Mesodermal cell (in vitro differentiated cells): ENCODE results near the gene IQGAP1.

Experiments
- H3K27ac ChIP-seq: 2 replicates; pipeline ENCODE4 v1.7.0; 2013; ENCODE audit warnings: mild to moderate bottlenecking, low read depth, low read length, moderate library complexity; ENCODE audit not compliant: severe bottlenecking
- H3K36me3 ChIP-seq: 2 replicates; pipeline ENCODE4 v1.7.1; 2013; ENCODE audit warnings: mild to moderate bottlenecking, low read length, moderate library complexity; ENCODE audit not compliant: control insufficient read depth, insufficient read depth
- H3K4me1 ChIP-seq: one replicate; pipeline ENCODE4 v1.7.1; 2013; ENCODE audit warnings: mild to moderate bottlenecking, low read length; ENCODE audit not compliant: insufficient read depth, control insufficient read depth, poor library complexity, severe bottlenecking
- H3K4me3 ChIP-seq: 2 replicates; pipeline ENCODE4 v1.7.0; 2013; ENCODE audit warnings: low read length, control low read depth, mild to moderate bottlenecking; ENCODE audit not compliant: insufficient read depth, poor library complexity, severe bottlenecking; ENCODE audit errors: extremely low read depth
- H3K9me3 ChIP-seq: 2 replicates; pipeline ENCODE4 v1.7.1; 2013; ENCODE audit warnings: mild to moderate bottlenecking, low read length, moderate library complexity; ENCODE audit not compliant: control insufficient read depth
- WGBS, 2 experiments: methylation state at CpG; one replicate each; pipeline ENCODE4 v1.1.5; 2013; ENCODE audit warnings: missing lambda C conversion rate in 2 of 2; ENCODE audit not compliant: insufficient coverage in 2 of 2; 5-methylcytosine and 5-hydroxymethylcytosine counted together

The IQGAP1 gene

DNA sequence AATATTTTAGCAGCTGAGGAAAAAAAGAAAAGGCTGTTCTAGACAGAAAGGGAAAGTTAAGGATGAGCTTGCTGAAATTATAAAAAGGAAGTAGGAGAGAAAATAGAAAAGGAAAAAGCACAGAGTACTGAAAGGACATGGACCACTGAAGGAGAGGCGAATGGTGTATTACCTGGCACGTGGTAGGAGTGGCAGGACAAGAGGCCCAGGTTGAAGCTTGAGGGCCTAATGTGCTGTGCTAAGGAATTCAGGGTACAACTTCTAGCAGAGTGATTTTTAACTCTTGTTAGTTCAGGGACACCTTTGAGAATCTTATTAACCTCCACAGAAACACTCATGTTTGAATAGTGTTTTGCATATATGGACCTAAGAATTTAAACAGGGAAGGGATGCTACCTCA is 81.7 kb downstream of the IQGAP1 start:
- H3K27ac ChIP-seq: no peak overlapping the region
- peaks cover 94% of the 10 kb centered on the region for H3K36me3 ChIP-seq
- 78 to 83% methylated on average over 2 of the region's 2 CpGs for WGBS, 2 experiments
- H3K4me1 ChIP-seq: no peaks in the 10 kb centered on the region
- no peaks in the 10 kb centered on the region for H3K9me3 ChIP-seq
- H3K4me3 ChIP-seq: no peak overlapping the region

DNA sequence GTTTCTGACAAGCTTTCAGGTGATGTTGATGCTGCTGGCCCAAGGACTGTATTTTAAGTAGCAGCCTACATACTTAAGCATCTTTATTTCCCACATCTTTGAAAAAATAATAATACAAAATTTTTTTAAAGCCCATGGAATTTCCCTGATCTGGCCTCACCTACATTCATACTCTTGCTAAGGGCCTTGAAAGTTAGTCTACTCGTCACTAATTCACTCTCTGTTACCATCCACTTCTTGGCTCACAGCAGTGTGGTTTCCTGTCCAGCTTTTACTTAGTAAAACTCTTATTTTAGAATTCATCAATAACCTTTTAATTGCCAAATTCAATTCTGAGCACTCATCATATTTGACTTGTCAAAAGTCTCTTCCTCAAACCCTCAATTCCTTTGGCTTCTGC is 82.4 kb downstream of the IQGAP1 start:
- Histone ChIP-seq H3K9me3 (no peaks in the 10 kb centered on the region), H3K27ac (no peak overlapping the region), H3K36me3 (peaks cover 98% of the 10 kb centered on the region), H3K4me1 (no peaks in the 10 kb centered on the region), H3K4me3 (no peak overlapping the region)
- WGBS, 2 experiments: 83 to 100% methylated on average over 1 of the region's 1 CpG

DNA sequence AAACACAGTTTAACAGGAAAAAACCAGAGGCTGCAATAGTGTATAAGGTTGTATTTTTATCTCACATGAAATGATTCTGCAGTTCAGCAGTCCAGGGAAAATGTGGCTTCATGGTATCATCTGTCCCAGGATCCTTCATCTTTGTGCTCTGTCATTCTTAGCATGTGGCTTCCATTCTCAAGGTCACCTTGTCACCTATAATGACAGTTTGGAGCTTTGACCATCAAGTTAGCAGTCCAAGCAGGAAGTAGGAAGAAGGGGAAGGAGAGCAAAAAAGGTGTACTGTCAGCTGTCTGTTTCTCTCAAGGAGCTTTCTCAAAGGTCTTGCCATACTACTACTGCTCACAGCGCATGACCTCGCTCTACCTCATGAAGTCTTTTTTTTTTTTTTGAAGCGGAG is 83.1 kb downstream of the IQGAP1 start:
- H3K27ac ChIP-seq: no peak overlapping the region
- 70 to 83% methylated on average over 2 to 3 of the region's 3 CpGs for WGBS, 2 experiments
- peaks cover 98% of the 10 kb centered on the region for H3K36me3 ChIP-seq
- H3K9me3 ChIP-seq: no peaks in the 10 kb centered on the region
- no peak overlapping the region for H3K4me3 ChIP-seq
- H3K4me1 ChIP-seq: no peaks in the 10 kb centered on the region

DNA sequence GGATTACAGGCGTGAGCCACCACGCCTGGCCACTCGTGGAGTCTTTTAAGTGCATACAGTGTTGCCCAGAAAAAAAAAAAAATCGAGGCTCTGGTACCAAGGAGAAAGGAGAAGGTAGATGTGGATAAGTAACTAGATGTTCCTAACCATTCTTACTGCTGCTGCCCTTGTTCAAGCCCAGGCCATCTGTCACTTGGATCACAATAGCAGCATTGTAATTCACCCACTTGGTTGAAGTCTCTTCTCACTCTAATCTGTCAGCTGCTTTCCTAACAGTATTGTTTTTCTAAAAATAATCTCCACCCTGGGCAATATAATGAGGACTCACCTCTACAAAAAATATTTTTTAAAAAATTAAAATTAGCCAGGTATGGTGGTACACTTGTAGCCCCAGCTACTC is 83.7 kb downstream of the IQGAP1 start:
- Histone ChIP-seq H3K27ac (no peak overlapping the region), H3K9me3 (no peaks in the 10 kb centered on the region), H3K4me1 (no peaks in the 10 kb centered on the region), H3K36me3 (peaks cover 98% of the 10 kb centered on the region), H3K4me3 (no peak overlapping the region)
- WGBS, 2 experiments: 84% methylated on average over 3 of the region's 4 CpGs; no CpG with 5 or more reads in 1 of the 2 experiments

DNA sequence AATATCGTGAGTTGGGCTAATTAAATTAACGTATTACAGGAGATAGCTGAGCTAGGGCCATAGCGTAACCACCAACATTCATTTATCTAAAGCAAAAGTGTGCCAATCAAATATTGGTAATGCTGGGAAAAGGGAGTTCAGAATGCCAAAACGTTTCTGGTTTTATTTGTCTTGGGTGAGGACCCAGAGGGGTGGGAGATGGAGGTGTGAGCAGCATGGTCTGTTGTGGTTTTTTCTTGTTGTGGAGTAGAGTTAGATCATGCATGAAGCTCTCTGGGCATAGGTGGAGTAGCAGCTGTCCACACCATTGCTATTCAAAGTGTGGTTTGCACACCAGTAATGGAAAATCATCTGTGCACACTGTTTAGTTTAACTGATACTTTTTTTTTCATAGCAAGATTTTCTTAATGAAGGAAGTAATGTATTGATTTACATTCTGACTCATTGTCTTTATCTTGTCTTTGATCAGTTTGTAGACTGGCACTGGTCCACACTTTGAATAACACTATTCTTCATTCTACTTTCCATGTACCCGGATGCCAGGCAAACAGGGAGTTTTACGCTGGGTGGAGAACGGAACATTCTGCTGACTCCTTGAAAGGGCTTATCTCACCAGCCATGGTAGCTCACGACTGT is 90.9 kb downstream of the IQGAP1 start:
- WGBS, 2 experiments: 84 to 91% methylated on average over 3 to 7 of the region's 8 CpGs
- H3K9me3 ChIP-seq: no peaks in the 10 kb centered on the region

DNA sequence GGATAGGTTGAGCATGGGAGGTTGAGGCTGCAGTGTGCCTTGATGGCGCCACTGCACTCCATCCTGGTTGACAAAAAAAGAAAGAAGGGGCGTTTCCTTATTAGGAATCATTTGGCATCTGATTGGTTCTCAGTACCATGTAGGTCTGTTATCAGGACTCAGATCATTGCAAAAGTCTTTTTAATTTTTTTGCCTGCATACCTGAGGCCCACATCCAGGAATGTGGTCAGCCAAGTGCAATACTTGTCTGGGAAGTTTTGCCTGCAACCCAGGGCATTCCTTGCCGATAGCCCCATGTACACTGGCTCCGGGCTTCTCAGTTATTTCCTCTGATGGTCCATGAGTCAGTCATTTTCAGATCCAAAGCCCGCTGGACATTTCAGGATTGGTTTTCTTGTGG is 91.6 kb downstream of the IQGAP1 start:
- Histone ChIP-seq H3K27ac (no peak overlapping the region), H3K36me3 (peaks cover 90% of the 10 kb centered on the region), H3K4me3 (no peak overlapping the region), H3K9me3 (no peaks in the 10 kb centered on the region), H3K4me1 (no peaks in the 10 kb centered on the region)
- 89 to 100% methylated on average over 4 to 5 of the region's 5 CpGs for WGBS, 2 experiments

More for the DNA sequence above, 90.9 kb downstream of the IQGAP1 start:
- Histone ChIP-seq H3K27ac (no peak overlapping the region), H3K4me3 (no peak overlapping the region), H3K36me3 (peaks cover 90% of the 10 kb centered on the region), H3K4me1 (no peaks in the 10 kb centered on the region)

DNA sequence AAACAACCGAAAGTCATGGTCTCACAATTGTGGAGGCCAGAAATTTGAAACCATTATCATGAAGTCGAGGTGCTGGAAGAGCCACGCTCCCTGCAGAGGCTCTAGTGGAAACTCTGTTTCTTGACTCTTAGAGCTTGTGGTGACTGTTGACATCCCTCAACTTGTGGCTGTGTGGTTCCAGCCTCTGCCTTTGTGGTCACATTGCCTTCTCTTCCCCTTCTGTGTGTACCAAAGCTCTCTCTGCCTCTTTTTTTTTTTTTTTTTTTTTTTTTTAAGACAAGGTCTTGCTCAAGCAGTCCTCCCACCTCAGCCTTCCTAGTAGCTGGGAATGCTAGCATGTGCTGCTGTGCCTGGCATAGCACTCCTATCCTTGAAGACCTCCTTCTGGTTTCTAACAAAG is 93.0 kb downstream of the IQGAP1 start:
- H3K36me3 ChIP-seq: peaks cover 90% of the 10 kb centered on the region
- WGBS, 2 experiments: 77 to 84% methylated on average over 3 of the region's 3 CpGs

DNA sequence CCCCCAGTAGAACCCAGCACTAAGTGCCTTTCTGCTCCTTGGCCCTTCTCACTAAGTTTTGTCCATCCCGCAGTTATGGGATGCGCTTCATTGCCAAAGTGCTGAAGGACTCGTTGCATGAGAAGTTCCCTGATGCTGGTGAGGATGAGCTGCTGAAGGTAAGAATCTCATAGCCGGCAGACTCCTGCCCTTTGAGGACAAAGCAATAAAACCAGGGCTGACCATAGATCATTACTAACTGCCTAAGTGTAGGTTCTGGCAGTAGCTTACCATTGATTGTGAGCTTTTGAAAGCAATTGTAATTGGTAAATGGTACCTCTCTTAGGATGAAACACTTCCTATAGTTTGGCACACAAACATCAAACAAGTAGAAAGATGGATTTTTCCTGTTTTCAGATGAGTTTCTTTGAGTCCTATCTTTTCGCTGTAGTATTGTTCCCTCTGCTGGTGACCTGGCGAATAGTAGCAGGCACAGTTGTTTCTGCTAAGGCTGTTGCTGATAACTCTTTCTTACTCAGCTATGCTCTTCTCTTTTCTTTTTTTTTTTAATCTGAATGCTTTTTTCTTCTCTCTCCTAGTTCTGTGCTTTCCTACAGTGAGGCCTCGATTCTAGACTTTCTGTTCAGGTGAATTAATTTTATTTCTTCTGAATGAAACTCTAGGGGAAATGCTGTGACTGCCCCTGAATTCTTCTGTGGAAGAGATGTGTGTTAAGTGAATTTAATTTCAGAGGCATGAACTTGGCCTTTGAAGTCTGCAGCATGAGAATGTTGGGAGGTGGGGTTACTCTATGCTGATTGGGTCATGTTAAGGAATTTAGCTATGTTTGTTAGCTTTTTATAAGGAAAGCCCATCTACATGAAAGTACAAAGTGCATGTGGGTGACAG is 94.3 kb downstream of the IQGAP1 start:
- peaks cover 90% of the 10 kb centered on the region for H3K36me3 ChIP-seq
- 82 to 86% methylated on average over 4 to 6 of the region's 7 CpGs for WGBS, 2 experiments
- no peaks in the 10 kb centered on the region for H3K9me3 ChIP-seq
- H3K4me1 ChIP-seq: no peaks in the 10 kb centered on the region
- no peak overlapping the region for H3K27ac ChIP-seq
- no peak overlapping the region for H3K4me3 ChIP-seq

More for the DNA sequence above, 93.0 kb downstream of the IQGAP1 start:
- H3K27ac ChIP-seq: no peak overlapping the region
- no peaks in the 10 kb centered on the region for H3K4me1 ChIP-seq
- H3K9me3 ChIP-seq: no peaks in the 10 kb centered on the region
- no peak overlapping the region for H3K4me3 ChIP-seq

DNA sequence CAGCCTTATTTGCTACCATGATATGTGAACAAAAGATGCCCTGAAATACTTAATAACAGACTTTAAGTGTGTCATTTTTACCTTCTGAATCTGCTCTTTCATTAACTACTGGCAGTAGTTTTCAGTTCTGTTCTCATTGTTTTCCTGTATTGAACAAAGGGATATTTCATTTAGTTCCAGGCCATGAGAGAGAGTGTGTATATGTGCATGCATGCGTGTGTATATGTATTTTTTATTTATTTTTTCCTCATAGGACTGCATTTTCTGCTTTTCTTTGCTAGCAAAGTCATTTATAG is 94.9 kb downstream of the IQGAP1 start:
- no peaks in the 10 kb centered on the region for H3K9me3 ChIP-seq
- no peak overlapping the region for H3K4me3 ChIP-seq
- H3K36me3 ChIP-seq: peaks cover 89% of the 10 kb centered on the region
- no peaks in the 10 kb centered on the region for H3K4me1 ChIP-seq
- no CpG with 5 or more reads among the region's 1 CpG for WGBS, 2 experiments
- no peak overlapping the region for H3K27ac ChIP-seq

DNA sequence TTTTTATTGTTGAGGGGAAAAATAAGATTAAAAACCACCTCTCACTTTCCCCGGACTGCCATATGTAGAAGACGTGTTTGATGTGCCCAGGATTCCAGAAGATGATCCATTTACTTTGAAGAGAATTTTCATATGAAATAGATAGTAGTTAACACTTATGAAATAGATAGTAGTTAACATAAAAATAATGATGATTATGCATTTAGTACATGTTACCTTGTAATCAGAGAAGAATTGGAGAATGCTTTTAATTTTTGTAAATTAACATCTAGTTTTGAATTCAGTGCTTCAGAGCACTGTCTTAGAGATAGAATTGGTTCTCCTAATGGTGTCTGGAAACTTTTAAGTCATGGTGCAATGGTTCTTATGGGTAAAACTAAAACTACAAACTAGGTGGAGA is 95.6 kb downstream of the IQGAP1 start:
- Histone ChIP-seq H3K4me1 (no peaks in the 10 kb centered on the region), H3K27ac (no peak overlapping the region), H3K9me3 (no peaks in the 10 kb centered on the region), H3K4me3 (no peak overlapping the region), H3K36me3 (peaks cover 85% of the 10 kb centered on the region)
- no CpG with 5 or more reads among the region's 2 CpGs for WGBS, 2 experiments

DNA sequence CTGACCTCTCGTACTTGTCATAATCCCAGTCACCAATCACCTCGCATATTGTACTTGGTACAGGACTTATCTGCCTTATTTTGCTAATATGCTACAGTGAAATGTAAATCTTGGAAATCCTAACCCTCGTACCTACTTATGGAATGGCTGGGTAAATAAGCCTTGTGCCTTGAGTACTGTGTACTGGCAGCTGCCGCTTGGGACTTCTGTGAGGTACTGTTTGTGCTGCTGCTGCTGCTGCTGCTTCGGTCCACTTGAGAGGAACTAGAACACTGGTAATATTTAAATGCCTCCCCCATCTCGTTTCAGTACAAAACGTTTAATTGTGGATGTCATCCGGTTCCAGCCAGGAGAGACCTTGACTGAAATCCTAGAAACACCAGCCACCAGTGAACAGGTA is 99.1 kb downstream of the IQGAP1 start:
- 93 to 100% methylated on average over 4 of the region's 8 CpGs for WGBS, 2 experiments
- Histone ChIP-seq H3K4me1 (no peaks in the 10 kb centered on the region), H3K4me3 (no peak overlapping the region), H3K36me3 (peaks cover 87% of the 10 kb centered on the region), H3K9me3 (no peaks in the 10 kb centered on the region), H3K27ac (no peak overlapping the region)
